Measurements from ENCODE around the gene SMTNL2. TPM values are rescaled to one million over a fixed set of nuclear protein-coding genes. Genes with fewer than 3 reads are reported as not detected.

The SMTNL2 gene
- total and polyA plus RNA-seq, 9 of the 15 experiments (the other 6 are each of a cell fraction or from before 2014, with no cell fraction given) = not detected

DNA sequence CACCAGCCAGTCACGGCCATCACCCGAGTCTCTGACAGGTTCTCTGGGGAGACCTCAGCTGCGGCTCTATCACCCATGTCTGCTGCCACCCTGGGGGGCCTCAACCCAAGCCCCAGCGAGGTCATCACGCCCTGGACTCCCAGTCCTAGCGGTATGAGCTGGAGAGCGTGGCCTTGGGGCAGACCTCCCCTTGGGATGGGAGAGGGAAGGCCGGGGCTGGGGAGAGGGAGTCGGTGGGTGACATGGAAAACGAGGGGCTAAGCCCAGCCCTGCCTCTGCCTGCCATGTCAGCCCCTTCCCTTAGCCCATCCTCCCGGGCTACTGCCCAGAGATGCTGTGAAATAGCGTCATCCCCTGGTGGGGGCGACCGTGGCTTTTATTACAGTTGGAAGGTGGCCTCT lies 8.7 kb downstream of the SMTNL2 start (continued):
- TF ChIP-seq THAP7 (CRISPR knock-in tag; IDR thresholded peaks at IDR 0.05) (no peak), ZNF778 (CRISPR knock-in tag; IDR thresholded peaks at IDR 0.05) (no peak), ZZZ3 (IDR thresholded peaks at IDR 0.05) (no peak), FOXJ3 (CRISPR knock-in tag; IDR thresholded peaks at IDR 0.05) (no peak), MTF1 (CRISPR knock-in tag; IDR thresholded peaks at IDR 0.05; ENCODE audit: borderline replicate concordance) (no peak)

GRCh38 chr17:4594406-4594805 lies 10.1 kb downstream of the SMTNL2 start:
- no peak for TF ChIP-seq MTA3 (IDR thresholded peaks at IDR 0.05; ENCODE audit: borderline replicate concordance)
- no peak for TF ChIP-seq ILF3 (IDR thresholded peaks at IDR 0.05; ENCODE audit: borderline replicate concordance)
- H3K27me3 ChIP-seq (ENCODE audit: control insufficient read depth in 2 of 2, insufficient read depth in 2 of 2, low read length in 2 of 2) = peaks cover 2 to 80% of the 10 kb centered on the region in 2 experiments; a peak in 4 of 5 replicates
- intact Hi-C loops (cut with micrococcal nuclease) (no loop called here), in situ Hi-C loops (cut with MboI) (no loop called here)
- H3K4me2 ChIP-seq (ENCODE audit: insufficient read depth, low read length) = no peak overlapping the region
- no peak overlapping the region for H3K4me3 ChIP-seq
- H3K79me2 ChIP-seq (ENCODE audit: control insufficient read depth, insufficient read depth, low read length) = no peaks in the 10 kb centered on the region
- no peaks in the 10 kb centered on the region for H3K9me1 ChIP-seq (ENCODE audit: control insufficient read depth, insufficient read depth, low read length)
- no peaks in the 10 kb centered on the region for H3K9me3 ChIP-seq (replicated peaks; ENCODE audit: control insufficient read depth, insufficient read depth, low read depth, low read length)
- ChIA-PET POLR2A (no interaction called here), CTCF (ENCODE audit: low intra/inter-chr PET ratio) (no interaction called here)
- BruUV-seq (replicated peaks) = no TSS peak
- H3K27ac ChIP-seq (ENCODE audit: extremely low read depth, low read depth, low read length) = no peak overlapping the region
- FAIRE-seq (no peak), DNase-seq (ENCODE audit: extremely low read depth in 1 of 4, low spot score in 3 of 4) (no peak), ATAC-seq (no peak)
- H3K9ac ChIP-seq (ENCODE audit: insufficient read depth in 1 of 2, low read depth in 2 of 2, low read length in 2 of 2) = no peak overlapping the region
- peaks cover 0 to 13% of the 10 kb centered on the region in 2 experiments; a peak in 2 of 5 replicates for H3K4me1 ChIP-seq (replicated peaks in 1 of 2; ENCODE audit: control insufficient read depth in 2 of 2, insufficient read depth in 2 of 2, low read length in 2 of 2)
- 40% methylated on average over 3 of the region's 7 CpGs for WGBS (ENCODE audit: insufficient coverage, low coverage, missing lambda C conversion rate)
- H3K36me3 ChIP-seq (ENCODE audit: control insufficient read depth, insufficient read depth, low read length) = no peaks in the 10 kb centered on the region
- no peak overlapping the region for H2AFZ ChIP-seq (ENCODE audit: low read depth, low read length)
- 0 out of 2 replicates have a peak, but pooled peaks cover 10% of the 10 kb centered on the region for H4K20me1 ChIP-seq (replicated peaks; ENCODE audit: control insufficient read depth, insufficient read depth, low read length)
